Measurements from ENCODE around the gene CELSR2.

GRCh38 chr1:109238382-109238781 lies 11.0 kb upstream of the CELSR2 start:
- TF ChIP-seq CTCF (IDR thresholded peaks at IDR 0.05) (no peak), POLR2A (IDR thresholded peaks at IDR 0.05) (no peak), POLR2AphosphoS5 (IDR thresholded peaks at IDR 0.05) (no peak)

Data from stomach (tissue), 4 donors.